Omental fat pad (tissue), 4 donors: Measurements from ENCODE around the gene AIFM1. TPM values are rescaled to one million over a fixed set of nuclear protein-coding genes. Genes with fewer than 3 reads are reported as not detected.

Experiments
- ATAC-seq: fragments of 150-250 bp; one replicate; pipeline ENCODE4 v1.9.1; 2016; ENCODE audit warnings: mild to moderate bottlenecking, moderate library complexity; ENCODE audit not compliant: low FRiP score
- DNase-seq: peaks from one replicate; pipeline ENCODE4 v3.0.0-alpha.2; 2019; ENCODE audit warnings: low spot score
- total RNA-seq, 4 donors: library from RNA; depleted of rRNA; stranded (reverse); fragments of >200 nt; gene quantifications; one replicate each; pipeline ENCODE4 v1.1.0, GENCODE V29; 2016
- TF ChIP-seq, protein P1 (sequence below), 3 donors: fragments of 450-650 bp; IDR thresholded peaks; one replicate each; pipeline ENCODE4 v1.5.1; 2016 to 2017; ENCODE audit warnings: antibody characterized with exemption in 3 of 3, mild to moderate bottlenecking in 3 of 3, moderate library complexity in 2 of 3

Gene AIFM1
- total RNA-seq, 4 donors from 2014 or later, result 14.7 to 21.2 (median 16.9) TPM

DNA sequence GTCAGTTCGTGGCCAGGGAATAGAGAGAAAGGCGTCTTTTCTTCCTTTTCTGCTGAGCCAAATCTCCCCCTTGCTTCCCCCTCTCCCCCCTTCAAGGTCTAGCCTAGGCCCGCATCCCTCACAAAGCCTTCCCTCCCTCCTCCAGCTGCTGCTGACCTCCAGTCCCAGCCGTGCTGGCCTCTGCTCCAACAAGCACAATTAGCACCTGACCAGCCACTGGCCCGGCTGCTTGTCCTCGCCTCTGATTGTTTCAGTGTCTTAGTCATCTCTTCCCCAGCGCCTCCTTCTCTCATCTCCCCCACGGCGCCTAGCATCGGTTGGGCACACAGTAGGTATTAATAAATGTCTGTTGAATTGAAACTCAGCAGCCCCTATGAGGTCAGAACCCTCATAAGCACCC lies 59.6 kb downstream of the AIFM1 start:
- DNase-seq (no peak), ATAC-seq (no peak)
- TF ChIP-seq, protein P1, sequence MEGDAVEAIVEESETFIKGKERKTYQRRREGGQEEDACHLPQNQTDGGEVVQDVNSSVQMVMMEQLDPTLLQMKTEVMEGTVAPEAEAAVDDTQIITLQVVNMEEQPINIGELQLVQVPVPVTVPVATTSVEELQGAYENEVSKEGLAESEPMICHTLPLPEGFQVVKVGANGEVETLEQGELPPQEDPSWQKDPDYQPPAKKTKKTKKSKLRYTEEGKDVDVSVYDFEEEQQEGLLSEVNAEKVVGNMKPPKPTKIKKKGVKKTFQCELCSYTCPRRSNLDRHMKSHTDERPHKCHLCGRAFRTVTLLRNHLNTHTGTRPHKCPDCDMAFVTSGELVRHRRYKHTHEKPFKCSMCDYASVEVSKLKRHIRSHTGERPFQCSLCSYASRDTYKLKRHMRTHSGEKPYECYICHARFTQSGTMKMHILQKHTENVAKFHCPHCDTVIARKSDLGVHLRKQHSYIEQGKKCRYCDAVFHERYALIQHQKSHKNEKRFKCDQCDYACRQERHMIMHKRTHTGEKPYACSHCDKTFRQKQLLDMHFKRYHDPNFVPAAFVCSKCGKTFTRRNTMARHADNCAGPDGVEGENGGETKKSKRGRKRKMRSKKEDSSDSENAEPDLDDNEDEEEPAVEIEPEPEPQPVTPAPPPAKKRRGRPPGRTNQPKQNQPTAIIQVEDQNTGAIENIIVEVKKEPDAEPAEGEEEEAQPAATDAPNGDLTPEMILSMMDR (IDR thresholded peaks at IDR 0.05), result no peak

DNA sequence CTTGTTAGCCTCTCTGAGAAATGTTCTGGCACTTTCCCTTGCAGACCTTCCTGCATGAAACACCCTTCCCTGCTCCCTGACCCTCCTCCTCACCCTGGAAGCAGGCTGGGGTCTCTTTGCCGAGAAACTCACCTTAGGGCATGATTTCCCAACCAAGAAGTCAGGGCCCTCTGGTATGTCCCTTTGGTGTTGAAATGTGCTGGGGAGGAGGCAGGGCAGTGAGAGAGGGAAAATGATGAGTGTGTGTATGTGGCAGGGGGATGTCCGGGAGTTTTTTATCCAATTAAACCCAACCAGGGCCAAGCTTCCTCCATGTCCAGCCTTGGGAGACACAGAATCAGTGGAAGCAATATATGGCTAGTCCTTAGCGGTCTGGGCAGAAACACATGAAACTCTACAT lies 60.4 kb downstream of the AIFM1 start:
- no peak for DNase-seq
- TF ChIP-seq, protein P1 (IDR thresholded peaks at IDR 0.05), result no peak
- peak; percentile 19 for ATAC-seq

DNA sequence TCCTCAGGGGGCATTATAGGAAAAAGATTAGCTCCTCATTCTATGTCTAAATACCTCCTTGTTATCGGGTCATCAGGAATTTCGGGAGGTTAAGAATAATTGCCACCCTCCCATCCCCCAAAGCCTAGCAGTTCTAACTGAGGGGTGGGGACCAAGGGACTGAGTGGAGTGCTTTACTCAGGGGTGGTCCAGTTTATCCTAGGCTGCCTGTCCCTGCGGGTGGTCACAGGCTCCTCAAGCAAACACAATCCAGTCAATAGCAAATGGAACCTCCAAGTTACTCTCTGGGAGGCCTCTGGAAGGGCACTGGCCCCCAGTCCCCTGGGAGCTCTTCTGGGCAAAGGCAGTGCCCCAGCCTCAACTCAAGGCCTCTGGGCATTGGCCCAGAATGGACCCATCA lies 62.0 kb downstream of the AIFM1 start:
- TF ChIP-seq, protein P1 (IDR thresholded peaks at IDR 0.05), result no peak
- ATAC-seq (no peak), DNase-seq (no peak)

DNA sequence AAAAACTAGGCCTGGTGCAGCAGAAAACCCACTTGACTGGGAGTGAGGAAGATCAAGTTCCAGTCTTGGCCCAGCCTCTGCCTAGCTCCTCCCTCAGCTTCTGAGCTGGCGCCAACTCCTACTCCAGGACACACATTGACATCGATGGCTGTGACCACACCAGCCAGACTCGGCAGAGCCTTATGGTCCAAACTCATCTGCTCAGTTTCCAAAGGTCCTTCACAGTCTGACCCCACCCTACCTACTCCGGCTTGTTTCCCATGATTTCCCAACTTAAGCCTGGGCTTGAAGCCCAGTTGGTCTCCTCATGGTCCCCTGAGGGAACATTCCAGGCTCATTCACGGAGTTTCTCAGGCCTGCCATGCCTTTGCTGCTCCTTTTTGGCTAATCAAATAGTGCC lies 65.5 kb downstream of the AIFM1 start:
- TF ChIP-seq, protein P1 (IDR thresholded peaks at IDR 0.05), result no peak
- no peak for DNase-seq
- peak; percentile 45 for ATAC-seq

DNA sequence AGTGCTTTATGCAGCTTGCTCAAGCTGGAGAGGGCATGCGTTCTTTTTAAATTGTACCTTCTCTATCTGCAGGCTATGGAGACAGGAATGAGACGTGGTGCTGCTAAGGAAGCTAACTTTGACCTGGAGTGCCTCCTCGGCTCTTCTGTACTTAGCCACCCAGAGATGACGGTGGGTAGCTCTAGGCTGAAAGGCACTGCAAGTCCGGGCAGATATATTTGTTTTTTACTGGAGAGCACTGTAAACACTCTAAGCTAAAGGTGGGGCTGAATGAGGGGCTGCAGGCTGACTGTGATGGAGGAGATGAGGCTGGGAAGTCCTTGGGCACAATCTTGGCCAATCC lies 67.5 kb downstream of the AIFM1 start:
- TF ChIP-seq, protein P1 (IDR thresholded peaks at IDR 0.05), result no peak
- no peak for ATAC-seq
- no peak for DNase-seq

DNA sequence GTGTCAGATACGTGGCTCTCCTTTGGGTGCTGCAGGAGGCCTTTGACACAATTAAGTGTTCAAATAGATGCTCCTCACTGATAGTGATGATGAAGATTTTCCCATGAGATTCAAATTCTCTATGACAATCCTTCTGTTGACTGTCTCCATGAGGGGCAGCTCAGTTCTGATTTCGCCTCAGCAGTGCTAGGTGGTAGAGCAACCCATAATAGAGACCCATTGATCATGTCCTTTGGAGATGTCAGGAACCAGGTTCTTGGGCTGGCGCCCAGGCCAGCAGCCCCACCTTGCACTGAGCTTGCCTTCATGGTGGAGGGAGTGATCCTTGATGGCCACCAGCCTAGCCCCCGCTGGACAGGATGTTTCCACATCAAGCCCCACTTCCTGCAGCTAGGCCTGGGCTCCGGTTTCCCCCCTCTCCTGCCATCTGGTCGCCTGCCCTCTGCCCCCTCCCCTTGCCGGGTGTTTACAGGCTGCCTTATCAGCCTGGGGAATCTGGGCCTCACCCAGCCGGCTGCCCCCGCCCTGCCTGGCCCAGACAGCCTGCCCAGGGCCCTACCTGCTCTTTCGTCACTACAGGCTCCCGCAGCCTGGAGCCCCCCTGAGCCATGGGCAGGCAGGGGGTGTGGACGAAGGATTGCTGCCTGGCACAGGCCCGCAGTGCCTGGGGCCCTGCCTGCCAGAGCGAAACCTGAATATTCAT lies 68.0 kb downstream of the AIFM1 start:
- ATAC-seq (no peak), DNase-seq (no peak)
- TF ChIP-seq, protein P1 (IDR thresholded peaks at IDR 0.05), result no peak

DNA sequence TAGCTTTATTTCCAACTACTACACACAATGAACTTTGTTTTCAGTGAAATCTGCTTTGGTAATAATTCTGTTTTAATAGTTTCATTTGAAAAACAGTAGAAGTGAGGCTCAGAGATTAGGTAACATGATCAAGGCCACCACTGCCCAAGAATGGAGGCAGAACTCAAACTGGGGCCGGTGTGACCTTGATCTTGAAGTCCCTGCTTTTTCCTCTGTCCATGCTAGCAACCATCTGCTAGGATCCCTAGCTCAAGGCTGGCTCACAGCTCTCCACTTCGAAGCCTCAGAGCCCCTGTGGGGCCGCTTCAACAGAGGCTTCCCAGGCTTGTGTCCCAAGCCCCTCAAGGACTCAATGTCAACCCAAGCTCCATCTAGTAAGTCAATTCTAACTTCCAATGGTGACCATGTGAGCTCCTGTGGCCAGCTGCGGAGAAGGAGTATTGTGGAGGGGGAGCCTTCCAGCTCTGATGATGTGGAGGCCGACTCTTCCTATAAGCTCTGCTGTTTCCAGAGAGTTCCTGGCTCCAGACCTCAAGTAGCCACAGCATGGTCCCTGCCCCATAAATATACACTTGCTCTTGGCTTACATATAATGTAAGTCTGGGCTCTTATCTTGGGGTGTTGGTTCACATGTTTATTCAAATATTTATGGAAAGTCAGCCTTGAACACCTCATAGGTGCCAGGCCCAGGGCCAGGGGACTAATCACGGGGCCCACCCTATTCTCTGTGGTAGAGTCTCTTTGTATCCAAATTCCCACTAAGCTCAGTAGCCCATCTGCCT lies 70.2 kb downstream of the AIFM1 start:
- DNase-seq (no peak), ATAC-seq (no peak)
- TF ChIP-seq, protein P1 (IDR thresholded peaks at IDR 0.05), result no peak
